HCT116 (cell line): ENCODE results near the gene NGEF.

Experiments
- RAD21 ChIP-seq: IDR thresholded peaks from 2 replicates; pipeline ENCODE4 v1.6.1; 2012; ENCODE audit warnings: low read depth, mild to moderate bottlenecking
- TF ChIP-seq, protein P1 (sequence below), 3 experiments: fragments of 200-600 bp in 1 of 3; sonication (generic) in 1 of 3; IDR thresholded peaks in 2 of 3; conservative IDR thresholded peaks in 1 of 3; 2 replicates each; pipeline ENCODE4 v1.5.1; 2012 to 2017; ENCODE audit warnings: low read depth in 2 of 3, low read length in 2 of 3, antibody characterized with exemption in 1 of 3, borderline replicate concordance in 1 of 3, control low read depth in 1 of 3, mild to moderate bottlenecking in 1 of 3, mixed read lengths in 1 of 3, mixed run types in 1 of 3, moderate library complexity in 1 of 3; ENCODE audit not compliant: insufficient read depth in 1 of 3

DNA sequence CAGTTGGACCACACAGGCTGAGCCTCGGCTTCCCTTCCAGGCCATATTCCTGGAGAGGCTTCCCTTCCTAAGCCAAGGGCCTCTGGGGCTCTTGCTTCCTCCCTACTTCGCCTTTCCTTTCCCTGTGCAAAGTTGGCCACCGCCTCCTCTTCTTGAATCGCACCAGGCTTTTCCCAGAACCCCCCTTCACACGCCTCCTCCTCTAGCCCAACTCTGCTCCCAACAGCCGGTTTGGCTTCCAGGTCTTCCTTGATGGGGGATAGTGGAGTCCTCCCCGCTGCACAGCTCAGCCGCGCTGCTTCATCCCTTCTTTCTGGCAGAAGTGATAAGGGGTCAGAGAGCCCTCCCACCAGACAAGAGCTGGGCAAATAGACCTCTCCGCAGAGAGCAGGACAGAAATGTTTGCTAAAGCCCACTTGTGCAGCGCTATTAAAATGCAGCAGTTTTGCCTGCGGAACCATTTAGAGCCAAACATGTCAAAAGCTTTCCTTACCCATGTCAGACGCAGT, 86.6 kb downstream of the NGEF start:
- TF ChIP-seq RAD21 = no peak
- TF ChIP-seq, protein P1, sequence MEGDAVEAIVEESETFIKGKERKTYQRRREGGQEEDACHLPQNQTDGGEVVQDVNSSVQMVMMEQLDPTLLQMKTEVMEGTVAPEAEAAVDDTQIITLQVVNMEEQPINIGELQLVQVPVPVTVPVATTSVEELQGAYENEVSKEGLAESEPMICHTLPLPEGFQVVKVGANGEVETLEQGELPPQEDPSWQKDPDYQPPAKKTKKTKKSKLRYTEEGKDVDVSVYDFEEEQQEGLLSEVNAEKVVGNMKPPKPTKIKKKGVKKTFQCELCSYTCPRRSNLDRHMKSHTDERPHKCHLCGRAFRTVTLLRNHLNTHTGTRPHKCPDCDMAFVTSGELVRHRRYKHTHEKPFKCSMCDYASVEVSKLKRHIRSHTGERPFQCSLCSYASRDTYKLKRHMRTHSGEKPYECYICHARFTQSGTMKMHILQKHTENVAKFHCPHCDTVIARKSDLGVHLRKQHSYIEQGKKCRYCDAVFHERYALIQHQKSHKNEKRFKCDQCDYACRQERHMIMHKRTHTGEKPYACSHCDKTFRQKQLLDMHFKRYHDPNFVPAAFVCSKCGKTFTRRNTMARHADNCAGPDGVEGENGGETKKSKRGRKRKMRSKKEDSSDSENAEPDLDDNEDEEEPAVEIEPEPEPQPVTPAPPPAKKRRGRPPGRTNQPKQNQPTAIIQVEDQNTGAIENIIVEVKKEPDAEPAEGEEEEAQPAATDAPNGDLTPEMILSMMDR (IDR thresholded peaks at IDR 0.05 in 2 of 3, conservative IDR thresholded peaks at IDR 0.05 in 1 of 3; ENCODE audit: borderline replicate concordance in 1 of 3, insufficient read depth in 1 of 3, low read depth in 2 of 3, low read length in 2 of 3) = no peak
